IPS-18c (cell line): Measurements from ENCODE around the gene TENT5A.

Source experiments
- H3K4me3 ChIP-seq: 2 replicates; pipeline ENCODE4 v1.7.0; 2013; ENCODE audit warnings: low read depth, mild to moderate bottlenecking, low read length, moderate library complexity; ENCODE audit not compliant: insufficient read depth
- H3K9me3 ChIP-seq: one replicate; pipeline ENCODE4 v1.6.1; 2013; ENCODE audit warnings: mild to moderate bottlenecking, low read length, moderate library complexity; ENCODE audit not compliant: control insufficient read depth, insufficient read depth

TENT5A gene

GRCh38 chr6:81697559-81697958 is 54.9 kb downstream of the TENT5A start:
- Histone ChIP-seq H3K9me3 (no peaks in the 10 kb centered on the region), H3K4me3 (no peak overlapping the region)

GRCh38 chr6:81696524-81696923 is 56.0 kb downstream of the TENT5A start:
- H3K9me3 ChIP-seq: no peaks in the 10 kb centered on the region
- no peak overlapping the region for H3K4me3 ChIP-seq
